ENCODE measurements around the gene FMO4.

FMO4 gene

DNA sequence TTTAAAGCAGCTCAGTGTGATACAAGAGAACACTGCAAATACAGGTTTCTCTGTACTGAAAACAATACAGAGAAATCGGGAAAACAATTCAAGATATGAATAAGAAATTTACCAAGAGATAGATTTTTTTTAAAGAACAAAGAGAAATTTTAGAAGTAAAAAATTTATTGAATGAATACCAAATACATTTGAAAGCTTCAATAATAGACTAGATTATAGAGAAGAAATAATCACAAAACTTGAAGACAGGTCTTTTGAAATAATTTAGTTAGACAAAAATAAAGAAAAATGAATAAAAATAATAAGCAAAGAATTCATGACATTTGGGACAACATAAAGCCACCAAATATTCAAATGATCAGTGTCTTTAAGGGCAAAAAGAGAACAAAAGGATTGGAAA, 13.6 kb upstream of the FMO4 start:
- Histone ChIP-seq H3K9me2 (replicated peaks; ENCODE audit: insufficient read depth, low read length) (no peaks in the 10 kb centered on the region), H3K4me2 (ENCODE audit: low read depth, low read length) (no peak overlapping the region), H3K27me3 (replicated peaks; ENCODE audit: insufficient read depth, low read length) (no peaks in the 10 kb centered on the region), H3K36me3 (replicated peaks; ENCODE audit: insufficient read depth, low read length) (no peaks in the 10 kb centered on the region), H3K4me3 (ENCODE audit: low read length) (no peak overlapping the region), H3K79me2 (ENCODE audit: low read length) (no peaks in the 10 kb centered on the region), H3K9ac (ENCODE audit: low read length) (no peak overlapping the region), H3K27ac (ENCODE audit: low read length) (no peak overlapping the region), H4K20me1 (ENCODE audit: insufficient read depth, low read length) (no peaks in the 10 kb centered on the region), H2AFZ (ENCODE audit: low read length) (no peak overlapping the region), H3F3A (ENCODE audit: insufficient read depth, low read length) (no peaks in the 10 kb centered on the region), H3K4me1 (ENCODE audit: low read length) (no peaks in the 10 kb centered on the region), H3K9me3 (replicated peaks; ENCODE audit: insufficient read depth, low read length) (no peaks in the 10 kb centered on the region)
- no peak for TF ChIP-seq EZH2phosphoT487 (IDR thresholded peaks at IDR 0.05; ENCODE audit: low read length)
- TF ChIP-seq, protein P1, sequence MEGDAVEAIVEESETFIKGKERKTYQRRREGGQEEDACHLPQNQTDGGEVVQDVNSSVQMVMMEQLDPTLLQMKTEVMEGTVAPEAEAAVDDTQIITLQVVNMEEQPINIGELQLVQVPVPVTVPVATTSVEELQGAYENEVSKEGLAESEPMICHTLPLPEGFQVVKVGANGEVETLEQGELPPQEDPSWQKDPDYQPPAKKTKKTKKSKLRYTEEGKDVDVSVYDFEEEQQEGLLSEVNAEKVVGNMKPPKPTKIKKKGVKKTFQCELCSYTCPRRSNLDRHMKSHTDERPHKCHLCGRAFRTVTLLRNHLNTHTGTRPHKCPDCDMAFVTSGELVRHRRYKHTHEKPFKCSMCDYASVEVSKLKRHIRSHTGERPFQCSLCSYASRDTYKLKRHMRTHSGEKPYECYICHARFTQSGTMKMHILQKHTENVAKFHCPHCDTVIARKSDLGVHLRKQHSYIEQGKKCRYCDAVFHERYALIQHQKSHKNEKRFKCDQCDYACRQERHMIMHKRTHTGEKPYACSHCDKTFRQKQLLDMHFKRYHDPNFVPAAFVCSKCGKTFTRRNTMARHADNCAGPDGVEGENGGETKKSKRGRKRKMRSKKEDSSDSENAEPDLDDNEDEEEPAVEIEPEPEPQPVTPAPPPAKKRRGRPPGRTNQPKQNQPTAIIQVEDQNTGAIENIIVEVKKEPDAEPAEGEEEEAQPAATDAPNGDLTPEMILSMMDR (IDR thresholded peaks at IDR 0.05; ENCODE audit: low read length) = no peak
- no peak for TF ChIP-seq EZH2 (optimal IDR thresholded peaks at IDR 0.05; ENCODE audit: low read depth, low read length)
- no peak for DNase-seq

DNA sequence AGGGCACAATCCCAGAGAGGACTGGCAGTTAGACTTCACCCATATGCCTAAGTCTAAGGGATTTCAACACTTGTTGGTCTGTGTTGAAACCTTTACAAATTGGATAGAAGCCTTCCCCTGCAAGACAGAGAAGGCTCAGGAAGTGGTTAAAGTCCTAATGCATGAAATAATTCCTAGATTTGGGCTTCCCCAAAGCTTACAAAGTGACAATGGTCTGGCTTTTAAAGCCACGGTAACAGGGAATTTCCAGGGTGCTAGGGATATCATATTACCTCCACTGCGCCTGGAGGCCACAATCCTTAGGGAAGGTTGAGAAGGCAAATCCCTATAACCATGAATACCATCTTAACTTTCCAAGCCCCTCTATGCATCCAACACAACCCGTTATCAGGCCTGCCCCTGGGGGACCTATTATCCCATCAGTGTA, 3.3 kb upstream of the FMO4 start:
- H3K4me2 ChIP-seq (ENCODE audit: low read depth, low read length) = no peak overlapping the region
- no peaks in the 10 kb centered on the region for H3K9me2 ChIP-seq (replicated peaks; ENCODE audit: insufficient read depth, low read length)
- peaks cover 10% of the 10 kb centered on the region for H3K4me1 ChIP-seq (ENCODE audit: low read length)
- peaks cover 6% of the 10 kb centered on the region; the same call in 1 of the 2 replicates for H3F3A ChIP-seq (ENCODE audit: insufficient read depth, low read length)
- H3K4me3 ChIP-seq (ENCODE audit: low read length) = no peak overlapping the region
- no peaks in the 10 kb centered on the region for H4K20me1 ChIP-seq (ENCODE audit: insufficient read depth, low read length)
- DNase-seq = no peak
- H3K36me3 ChIP-seq (replicated peaks; ENCODE audit: insufficient read depth, low read length) = no peaks in the 10 kb centered on the region
- no peaks in the 10 kb centered on the region for H3K27me3 ChIP-seq (replicated peaks; ENCODE audit: insufficient read depth, low read length)
- H3K9ac ChIP-seq (ENCODE audit: low read length) = no peak overlapping the region
- H3K9me3 ChIP-seq (replicated peaks; ENCODE audit: insufficient read depth, low read length) = no peaks in the 10 kb centered on the region
- no peaks in the 10 kb centered on the region for H3K79me2 ChIP-seq (ENCODE audit: low read length)
- H3K27ac ChIP-seq (ENCODE audit: low read length) = no peak overlapping the region
- no peak for TF ChIP-seq EZH2phosphoT487 (IDR thresholded peaks at IDR 0.05; ENCODE audit: low read length)
- TF ChIP-seq, protein P1 (IDR thresholded peaks at IDR 0.05; ENCODE audit: low read length) = no peak
- TF ChIP-seq EZH2 (optimal IDR thresholded peaks at IDR 0.05; ENCODE audit: low read depth, low read length) = no peak
- H2AFZ ChIP-seq (ENCODE audit: low read length) = no peak overlapping the region

DNA sequence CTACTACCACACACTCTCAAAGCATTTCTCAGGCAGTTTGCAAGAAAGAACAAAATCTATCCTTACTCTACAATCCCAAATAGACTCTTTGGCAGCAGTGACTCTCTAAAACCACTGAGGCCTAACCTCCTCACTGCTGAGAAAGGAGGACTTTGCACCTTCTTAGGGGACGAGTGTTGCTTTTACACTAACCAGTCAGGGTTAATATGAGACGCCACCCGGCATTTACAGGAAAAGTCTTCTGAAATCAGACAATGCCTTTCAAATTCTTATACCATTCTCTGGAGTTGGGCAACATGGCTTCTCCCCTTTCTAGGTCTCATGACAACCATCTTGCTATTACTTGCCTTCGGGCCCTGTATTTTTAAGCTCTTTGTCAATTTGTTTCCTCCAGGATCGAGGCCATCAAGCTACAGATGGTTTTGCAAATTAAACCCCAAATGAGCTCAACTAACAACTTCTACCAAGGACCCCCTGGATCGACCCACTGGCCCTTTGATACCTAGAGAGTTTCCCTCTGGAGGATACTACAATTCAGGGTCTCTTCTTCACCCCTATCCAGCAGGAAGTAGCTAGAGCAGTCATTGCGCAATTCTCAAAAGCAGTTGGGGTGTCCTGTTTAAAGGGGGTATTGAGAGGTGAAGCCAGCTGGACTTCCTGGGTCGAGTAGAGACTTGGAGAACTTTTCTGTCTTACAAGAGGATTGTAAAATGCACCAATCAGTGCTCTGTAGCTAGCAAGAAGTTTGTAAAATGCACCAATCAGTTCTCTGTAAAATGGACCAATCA, 2.0 kb upstream of the FMO4 start:
- Histone ChIP-seq H3K27ac (ENCODE audit: low read length) (no peak overlapping the region), H3K4me2 (ENCODE audit: low read depth, low read length) (no peak overlapping the region), H2AFZ (ENCODE audit: low read length) (no peak overlapping the region), H3K9ac (ENCODE audit: low read length) (no peak overlapping the region), H3K9me3 (replicated peaks; ENCODE audit: insufficient read depth, low read length) (no peaks in the 10 kb centered on the region), H3K79me2 (ENCODE audit: low read length) (no peaks in the 10 kb centered on the region), H3K4me1 (ENCODE audit: low read length) (peaks cover 10% of the 10 kb centered on the region), H3K27me3 (replicated peaks; ENCODE audit: insufficient read depth, low read length) (no peaks in the 10 kb centered on the region), H3F3A (ENCODE audit: insufficient read depth, low read length) (peaks cover 6% of the 10 kb centered on the region; the same call in 1 of the 2 replicates), H3K9me2 (replicated peaks; ENCODE audit: insufficient read depth, low read length) (no peaks in the 10 kb centered on the region), H3K4me3 (ENCODE audit: low read length) (no peak overlapping the region), H3K36me3 (replicated peaks; ENCODE audit: insufficient read depth, low read length) (no peaks in the 10 kb centered on the region), H4K20me1 (ENCODE audit: insufficient read depth, low read length) (no peaks in the 10 kb centered on the region)
- no peak for DNase-seq
- TF ChIP-seq EZH2phosphoT487 (IDR thresholded peaks at IDR 0.05; ENCODE audit: low read length) (no peak), EZH2 (optimal IDR thresholded peaks at IDR 0.05; ENCODE audit: low read depth, low read length) (no peak)
- TF ChIP-seq, protein P1 (IDR thresholded peaks at IDR 0.05; ENCODE audit: low read length) = no peak
